ENCODE data around the gene GPR22.
A peak's percentile ranks its signal among the peaks of the same experiment; 100 is the strongest.

Gene GPR22, protein sequence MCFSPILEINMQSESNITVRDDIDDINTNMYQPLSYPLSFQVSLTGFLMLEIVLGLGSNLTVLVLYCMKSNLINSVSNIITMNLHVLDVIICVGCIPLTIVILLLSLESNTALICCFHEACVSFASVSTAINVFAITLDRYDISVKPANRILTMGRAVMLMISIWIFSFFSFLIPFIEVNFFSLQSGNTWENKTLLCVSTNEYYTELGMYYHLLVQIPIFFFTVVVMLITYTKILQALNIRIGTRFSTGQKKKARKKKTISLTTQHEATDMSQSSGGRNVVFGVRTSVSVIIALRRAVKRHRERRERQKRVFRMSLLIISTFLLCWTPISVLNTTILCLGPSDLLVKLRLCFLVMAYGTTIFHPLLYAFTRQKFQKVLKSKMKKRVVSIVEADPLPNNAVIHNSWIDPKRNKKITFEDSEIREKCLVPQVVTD

GRCh38 chr7:107469929-107470328 lies at the start of gene GPR22:
Gene GPR22, plus strand, starts transcription at chr7:107470057. Its CDS starts 4,004 bp downstream, at chr7:107474061.
- no peak for DNase-seq

DNA sequence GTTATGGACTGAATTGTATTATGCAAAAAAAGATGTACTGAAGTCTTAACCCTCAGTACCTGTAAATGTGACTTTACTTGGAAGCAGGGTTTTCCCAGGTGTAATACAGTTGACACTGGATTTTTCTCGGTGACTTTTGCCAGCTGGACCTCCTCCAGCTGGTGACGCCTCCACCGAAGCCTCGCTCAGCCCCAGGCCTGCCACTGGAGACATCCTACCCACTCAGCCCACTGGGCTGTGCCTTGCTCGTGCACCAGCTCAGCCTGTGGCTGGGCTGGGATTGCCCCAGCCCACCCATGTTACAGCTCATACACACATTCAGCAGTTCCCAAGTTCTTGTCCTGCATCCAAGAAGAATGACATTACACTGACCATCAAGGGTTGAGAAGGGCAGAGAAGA lies 42.4 kb upstream of the GPR22 start:
- no peak for DNase-seq

DNA sequence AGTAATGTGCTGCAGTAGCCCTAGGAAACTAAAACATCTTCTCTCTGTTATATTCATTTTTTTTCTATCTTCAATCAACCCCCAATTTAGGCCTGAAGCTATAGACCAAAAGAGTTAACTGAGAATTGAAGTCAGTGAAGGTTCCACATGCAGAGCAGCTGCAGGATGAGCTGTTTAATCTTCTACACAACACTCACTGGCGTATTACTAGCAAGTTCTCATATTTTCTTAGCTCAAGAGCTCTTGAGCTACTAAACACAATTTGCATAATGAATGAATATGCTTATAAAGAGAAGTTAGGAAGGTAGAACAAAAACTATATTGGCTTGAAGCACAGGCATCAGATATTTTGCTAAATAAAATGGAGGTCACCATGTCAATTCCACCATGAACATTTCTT lies 41.2 kb upstream of the GPR22 start:
- DNase-seq = no peak

GRCh38 chr7:107430057-107430456 lies 39.8 kb upstream of the GPR22 start:
- no peak for DNase-seq

- DNase-seq = no peak
Observed at GRCh38 chr7:107432261-107432660, 37.6 kb upstream of the GPR22 start.

- DNase-seq = no peak
Observed at GRCh38 chr7:107435749-107436148, 34.1 kb upstream of the GPR22 start.

DNA sequence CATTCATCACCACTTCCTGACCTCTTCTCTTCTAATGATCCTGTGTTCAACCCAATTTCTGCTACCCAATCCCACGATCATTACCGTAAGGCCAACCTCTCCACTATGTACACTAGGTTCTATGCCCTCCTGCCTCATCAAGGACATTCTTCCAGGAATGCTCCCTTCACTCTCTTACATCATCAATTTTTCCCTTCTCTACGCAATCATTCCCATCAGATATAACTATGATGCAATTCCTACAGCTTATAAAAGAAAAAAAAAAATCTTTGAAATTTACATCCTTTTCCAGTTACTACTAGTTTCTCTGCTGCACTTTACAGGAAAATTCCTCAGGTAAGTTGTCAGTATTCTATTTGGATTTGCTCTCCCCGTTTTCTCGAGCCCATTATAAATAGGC lies 30.8 kb upstream of the GPR22 start:
- DNase-seq = no peak

DNA sequence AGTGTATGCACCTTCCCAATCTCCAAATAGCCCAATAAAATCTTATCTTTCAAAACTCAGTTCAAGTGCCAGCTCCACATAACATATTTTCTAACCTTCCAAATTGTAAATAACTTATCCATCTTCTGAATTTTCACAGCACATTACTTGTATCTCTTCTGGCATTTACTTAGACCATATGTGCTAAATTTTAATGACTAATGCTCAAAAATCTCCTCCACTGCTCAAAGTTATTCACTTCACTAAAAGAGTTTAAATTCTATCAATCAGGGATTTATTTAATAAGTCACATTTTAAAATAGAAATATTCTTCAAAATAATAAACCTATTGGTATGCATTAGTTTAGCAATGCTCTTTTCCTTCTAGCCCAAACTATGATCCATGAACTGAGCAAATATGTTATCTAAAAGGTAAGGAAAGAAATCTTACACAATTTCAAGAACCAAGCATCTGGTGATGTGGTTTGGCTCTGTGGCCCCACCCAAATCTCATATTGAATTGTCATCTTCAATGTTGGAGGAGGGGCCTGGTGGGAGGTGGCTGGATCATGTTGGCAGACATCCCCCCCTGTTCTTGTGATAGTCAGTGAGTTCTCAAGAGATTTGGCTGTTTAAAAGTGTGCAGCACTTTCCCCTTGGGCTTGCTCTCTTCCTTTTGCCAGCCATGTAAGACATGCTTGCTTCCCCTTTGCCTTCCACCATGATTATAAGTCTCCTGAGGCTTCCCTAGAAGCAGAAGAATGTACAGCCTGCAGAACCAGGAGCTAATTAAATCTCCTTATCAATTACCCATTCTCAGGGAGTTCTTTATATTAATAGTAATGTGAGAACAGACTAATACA lies 28.1 kb upstream of the GPR22 start:
- DNase-seq = no peak

DNA sequence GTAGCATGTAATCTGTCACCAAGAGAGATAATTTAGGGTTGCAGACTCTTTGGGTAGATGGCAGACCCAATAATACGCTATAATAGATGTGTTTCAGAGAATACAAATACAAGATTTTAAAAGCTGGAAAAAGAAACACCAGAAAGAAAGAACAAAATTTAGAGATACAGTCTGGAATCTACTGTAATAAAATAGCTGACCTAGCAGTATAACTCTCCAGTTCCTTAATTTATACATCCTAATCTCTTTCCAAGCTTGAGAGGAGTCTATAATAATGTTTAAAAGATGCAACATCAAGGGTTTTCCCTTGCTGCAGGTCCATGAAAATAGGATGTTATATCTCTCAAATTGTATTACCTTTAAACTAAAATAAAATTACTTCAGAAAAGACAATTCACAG lies 27.2 kb upstream of the GPR22 start:
- DNase-seq = no peak

- no peak for DNase-seq
Observed at GRCh38 chr7:107446531-107446930, 23.3 kb upstream of the GPR22 start.

GRCh38 chr7:107446988-107447387 lies 22.9 kb upstream of the GPR22 start:
- no peak for DNase-seq

- DNase-seq = no peak
Observed at GRCh38 chr7:107450970-107451369, 18.9 kb upstream of the GPR22 start.

DNA sequence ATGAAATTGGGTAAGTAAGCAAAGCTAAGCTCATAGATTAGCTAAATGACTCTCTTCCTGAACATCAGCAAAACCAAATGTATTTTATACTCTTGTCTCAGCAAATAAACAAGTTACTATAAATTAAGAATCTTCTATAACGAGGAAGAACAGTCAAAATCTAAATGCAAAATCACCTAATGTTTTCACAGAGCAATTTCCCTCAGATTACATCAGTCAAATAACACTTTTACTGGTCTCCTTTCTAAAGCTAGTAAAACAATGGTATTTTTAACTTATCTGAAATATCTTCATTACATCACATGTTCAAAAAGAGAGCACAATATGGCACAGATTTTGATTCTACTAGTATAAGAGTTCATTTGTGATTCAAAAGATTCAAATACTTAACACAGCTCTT lies 16.5 kb upstream of the GPR22 start:
- DNase-seq = no peak

DNA sequence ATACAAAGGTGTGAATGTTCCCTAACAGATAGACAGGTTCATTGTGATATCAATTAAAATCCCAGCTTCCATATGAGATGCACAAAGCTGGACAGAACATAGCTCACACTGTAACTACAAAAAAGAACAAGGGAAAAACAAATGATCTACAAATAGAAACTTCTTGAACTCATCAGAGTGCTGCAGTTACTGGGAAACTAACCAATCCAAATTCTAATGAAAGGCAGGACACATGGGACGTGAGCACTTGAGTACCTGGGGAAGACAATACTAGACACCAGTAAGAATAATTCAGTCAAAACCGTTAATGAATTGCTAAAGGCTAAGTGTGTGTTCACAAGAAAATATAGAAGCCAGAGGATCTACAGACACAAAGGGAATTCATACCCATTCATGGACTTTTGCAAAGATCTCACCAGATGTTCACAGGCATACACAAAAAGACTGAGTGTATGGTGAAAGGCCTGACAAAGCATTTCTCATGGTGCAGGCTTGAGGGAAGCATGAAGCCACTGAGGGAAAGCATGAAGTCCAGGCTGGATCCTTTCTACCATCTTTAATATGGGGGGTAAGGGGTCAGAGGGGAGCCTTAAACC lies 7.8 kb upstream of the GPR22 start:
- DNase-seq = no peak

DNA sequence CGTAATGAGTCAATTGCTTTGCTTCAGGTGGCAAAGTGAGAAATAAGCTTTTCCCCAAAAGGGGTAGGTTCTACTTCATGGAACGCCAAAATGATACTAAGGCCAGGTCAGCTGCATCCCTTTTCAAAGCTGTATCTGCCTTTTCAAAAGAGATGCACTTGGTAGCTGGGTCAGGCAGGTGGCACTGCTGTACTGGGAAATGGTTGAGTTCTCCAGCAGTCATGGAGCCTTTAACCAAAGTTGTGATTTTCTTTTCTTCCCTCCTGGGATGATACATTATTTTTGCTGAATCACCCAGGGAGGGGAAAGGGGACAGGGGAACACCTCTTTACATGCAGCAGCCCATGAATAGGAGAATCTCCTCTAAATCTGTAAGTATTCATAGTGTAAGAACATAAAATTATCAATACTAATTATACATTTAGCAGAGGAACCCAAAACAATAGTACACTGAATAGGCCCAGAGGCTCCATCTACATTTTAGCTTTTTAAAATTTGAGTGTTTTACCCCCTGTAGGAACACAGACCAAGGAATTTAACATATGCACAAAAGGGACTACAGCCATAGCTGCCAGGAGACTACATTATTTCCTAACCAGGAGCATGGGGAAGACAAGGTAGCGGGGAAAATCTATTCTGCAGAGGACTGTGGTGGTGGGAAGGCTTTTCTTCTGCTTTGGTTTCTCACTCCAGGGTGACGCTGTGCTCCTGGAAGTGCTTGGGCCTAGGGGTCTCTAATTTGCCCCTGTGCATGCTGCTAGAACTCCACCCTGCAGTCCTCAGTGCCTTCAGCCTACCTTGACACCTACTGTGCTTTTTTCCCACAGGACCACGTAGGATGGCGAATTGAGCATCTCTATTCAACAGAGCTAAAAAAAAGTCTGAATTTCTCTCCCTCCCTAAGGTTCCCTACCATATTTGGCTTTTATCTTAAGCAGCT lies 6.4 kb upstream of the GPR22 start:
- peak; percentile 34 for DNase-seq

- DNase-seq = no peak
Observed at GRCh38 chr7:107464666-107465226, 5.1 kb upstream of the GPR22 start.

DNA sequence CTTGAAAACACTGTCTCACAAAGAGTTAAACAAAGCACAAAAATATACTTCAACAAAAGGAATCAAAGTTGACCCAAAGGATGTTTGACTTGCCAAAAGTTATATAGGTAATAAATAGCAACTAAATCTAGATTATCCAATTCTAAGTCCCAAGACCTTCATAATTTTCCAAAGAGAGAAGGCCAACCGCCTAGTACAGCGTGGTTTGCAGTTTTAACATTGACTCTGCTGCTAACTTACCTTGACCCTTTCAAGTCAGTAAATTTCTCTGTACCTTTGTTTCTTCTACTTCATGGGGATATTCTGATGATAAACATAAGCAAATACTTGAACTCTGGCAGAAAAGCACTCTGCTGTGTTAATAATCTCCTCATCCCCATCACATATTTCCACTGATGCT lies 1.9 kb upstream of the GPR22 start:
- DNase-seq = no peak

GRCh38 chr7:107468824-107469223 lies 1.0 kb upstream of the GPR22 start:
- no peak for DNase-seq

DNA sequence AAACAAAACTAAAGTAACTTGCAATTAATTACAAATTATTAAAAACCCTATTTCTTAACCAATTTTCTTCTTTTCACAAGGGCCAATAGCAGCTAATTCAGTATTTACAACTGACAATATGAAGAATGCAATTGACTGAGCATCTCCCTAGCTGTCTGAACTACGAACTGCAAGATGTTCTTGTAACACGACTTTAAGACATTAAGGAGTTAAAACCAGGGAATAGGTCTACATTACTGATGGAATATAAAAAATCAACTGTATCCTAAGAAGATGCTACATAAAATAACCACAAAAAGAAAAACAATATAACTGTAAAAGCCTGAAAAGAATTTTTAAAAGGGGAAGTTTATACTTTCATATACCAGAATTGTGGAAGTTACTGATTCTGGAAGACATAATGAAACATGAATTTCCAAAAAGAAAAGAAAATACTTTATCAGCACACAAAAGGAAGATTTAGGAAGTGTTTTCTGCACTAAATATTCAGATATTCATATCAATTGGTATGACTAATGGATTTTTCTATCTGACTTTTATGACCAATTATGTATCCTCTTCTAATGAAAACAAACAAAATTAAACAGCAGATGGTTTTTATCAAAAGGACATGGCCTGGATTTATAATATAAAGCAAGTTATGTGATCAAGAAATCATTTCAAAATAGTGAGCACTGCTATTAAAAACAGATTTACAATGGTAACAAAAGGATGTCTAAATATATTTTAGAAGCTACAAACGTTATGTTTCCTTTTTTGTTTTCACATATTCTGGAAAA lies 1.6 kb downstream of the GPR22 start:
- DNase-seq = no peak

- no peak for DNase-seq
Observed at GRCh38 chr7:107472116-107472515, 2.3 kb downstream of the GPR22 start.

DNA sequence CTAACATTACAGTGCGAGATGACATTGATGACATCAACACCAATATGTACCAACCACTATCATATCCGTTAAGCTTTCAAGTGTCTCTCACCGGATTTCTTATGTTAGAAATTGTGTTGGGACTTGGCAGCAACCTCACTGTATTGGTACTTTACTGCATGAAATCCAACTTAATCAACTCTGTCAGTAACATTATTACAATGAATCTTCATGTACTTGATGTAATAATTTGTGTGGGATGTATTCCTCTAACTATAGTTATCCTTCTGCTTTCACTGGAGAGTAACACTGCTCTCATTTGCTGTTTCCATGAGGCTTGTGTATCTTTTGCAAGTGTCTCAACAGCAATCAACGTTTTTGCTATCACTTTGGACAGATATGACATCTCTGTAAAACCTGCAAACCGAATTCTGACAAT lies 4.3 kb downstream of the GPR22 start:
- no peak for DNase-seq

Measured in NCI-H2029 (cell line).